ENCODE data around the gene NOTCH4. TPM values are rescaled to one million over a fixed set of nuclear protein-coding genes. Genes with fewer than 3 reads are reported as not detected.
"Not testable (repeated sequence)": the region's sequence is repeated elsewhere in the genome, so short reads cannot be mapped to it uniquely, and the experiment has no call there.

NOTCH4 gene
- total and polyA plus RNA-seq, 9 of the 15 experiments (the other 6 are each of a cell fraction or from before 2014, with no cell fraction given), result 0.24 to 4.3 (median 1.7) TPM

DNA sequence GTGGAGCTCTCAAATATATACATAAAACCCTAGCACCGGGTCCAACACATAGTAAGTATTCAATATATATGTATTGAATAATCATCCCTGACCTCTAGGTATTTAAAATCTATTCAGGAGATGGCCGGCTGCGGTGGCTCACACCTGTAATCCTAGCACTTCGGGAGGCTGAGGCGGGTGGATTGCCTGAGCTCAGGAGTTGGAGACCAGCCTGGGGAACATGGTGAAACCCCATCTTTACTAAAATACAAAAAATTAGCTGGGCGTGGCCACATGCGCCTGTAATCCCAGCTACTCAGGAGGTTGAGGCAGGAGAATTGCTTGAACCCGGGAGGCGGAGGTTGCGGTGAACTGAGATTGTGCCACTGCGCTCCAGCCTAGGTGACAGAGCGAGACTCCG lies 30.8 kb downstream of the NOTCH4 start:
- H2AFZ ChIP-seq (ENCODE audit: low read depth, low read length), result peak overlapping the region; percentile 97
- in situ Hi-C loops (cut with MboI); CTCF ChIA-PET (ENCODE audit: low intra/inter-chr PET ratio); H3K9me3 ChIP-seq (replicated peaks; ENCODE audit: control insufficient read depth, insufficient read depth, low read depth, low read length); H3K9me1 ChIP-seq (ENCODE audit: control insufficient read depth, insufficient read depth, low read length); FAIRE-seq; H3K36me3 ChIP-seq (ENCODE audit: control insufficient read depth, insufficient read depth, low read length); BruUV-seq (replicated peaks); DNase-seq (ENCODE audit: extremely low read depth in 1 of 4, low spot score in 3 of 4); H3K27me3 ChIP-seq (ENCODE audit: control insufficient read depth in 2 of 2, insufficient read depth in 2 of 2, low read length in 2 of 2); ATAC-seq; H4K20me1 ChIP-seq (replicated peaks; ENCODE audit: control insufficient read depth, insufficient read depth, low read length); TF ChIP-seq NR2C2 (CRISPR knock-in tag; IDR thresholded peaks at IDR 0.05): not testable (repeated sequence)
- peak overlapping the region; percentile 75 to 85; a peak in 3 of 4 replicates for H3K9ac ChIP-seq (ENCODE audit: insufficient read depth in 1 of 2, low read depth in 2 of 2, low read length in 2 of 2)
- H3K4me1 ChIP-seq (replicated peaks in 1 of 2; ENCODE audit: control insufficient read depth in 2 of 2, insufficient read depth in 2 of 2, low read length in 2 of 2), result peaks cover 73 to 74% of the 10 kb centered on the region in 2 experiments
- peak overlapping the region; percentile 79 for H3K4me3 ChIP-seq
- TF ChIP-seq GABPB1 (CRISPR knock-in tag; IDR thresholded peaks at IDR 0.05) (0 out of 2 replicates have a peak, but pooled peaks have one; percentile 12), GABPA (tag; conservative IDR thresholded peaks at IDR 0.05; ENCODE audit: low read depth) (peak; percentile 58), NR2C2 (tag; IDR thresholded peaks at IDR 0.05) (0 out of 2 replicates have a peak, but pooled peaks have one; percentile 31), PML (IDR thresholded peaks at IDR 0.05; ENCODE audit: low read length) (0 out of 2 replicates have a peak, but pooled peaks have one; percentile 10), LEF1 (IDR thresholded peaks at IDR 0.05) (0 out of 2 replicates have a peak, but pooled peaks have one; percentile 6), ARNT (IDR thresholded peaks at IDR 0.05) (peak in 1 of 2 experiments; percentile 46; a peak in 1 of 4 replicates), ZBTB11 (CRISPR knock-in tag; IDR thresholded peaks at IDR 0.05) (peak in 1 of 3 experiments; percentile 12; a peak in 1 of 6 replicates), ZNF589 (CRISPR knock-in tag; IDR thresholded peaks at IDR 0.05; ENCODE audit: low read depth) (peak; percentile 70; the same call in 1 of the 2 replicates), NFRKB (IDR thresholded peaks at IDR 0.05; ENCODE audit: low read depth) (0 out of 2 replicates have a peak, but pooled peaks have one; percentile 41)
- TF ChIP-seq, protein P1, sequence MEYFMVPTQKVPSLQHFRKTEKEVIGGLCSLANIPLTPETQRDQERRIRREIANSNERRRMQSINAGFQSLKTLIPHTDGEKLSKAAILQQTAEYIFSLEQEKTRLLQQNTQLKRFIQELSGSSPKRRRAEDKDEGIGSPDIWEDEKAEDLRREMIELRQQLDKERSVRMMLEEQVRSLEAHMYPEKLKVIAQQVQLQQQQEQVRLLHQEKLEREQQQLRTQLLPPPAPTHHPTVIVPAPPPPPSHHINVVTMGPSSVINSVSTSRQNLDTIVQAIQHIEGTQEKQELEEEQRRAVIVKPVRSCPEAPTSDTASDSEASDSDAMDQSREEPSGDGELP (CRISPR knock-in tag; IDR thresholded peaks at IDR 0.05; ENCODE audit: borderline replicate concordance), result 0 out of 2 replicates have a peak, but pooled peaks have one; percentile 20
- intact Hi-C loops (cut with micrococcal nuclease), result loop anchor here (10.0 kb wide), 1 partner anchor 288 kb away; the partner anchor contains the start of gene ZBTB12
- H3K4me2 ChIP-seq (ENCODE audit: insufficient read depth, low read length), result peak overlapping the region; percentile 94
- WGBS (ENCODE audit: insufficient coverage, low coverage, missing lambda C conversion rate), result 76% methylated on average over 13 of the region's 13 CpGs
- H3K79me2 ChIP-seq (ENCODE audit: control insufficient read depth, insufficient read depth, low read length), result peaks cover 53% of the 10 kb centered on the region
- POLR2A ChIA-PET, result interaction anchor here (0.6 to 1.4 kb wide), 4 partner anchors 10 to 629 kb away, joined by 3 to 6 read pairs (median 3); no protein-coding TSS in a partner anchor
- H3K27ac ChIP-seq (ENCODE audit: extremely low read depth, low read depth, low read length), result peak overlapping the region; percentile 93

All from K562 (cell line).